Endothelial cell of umbilical vein (primary cell): ENCODE measurements around the gene KIAA0930. TPM values are rescaled to one million over a fixed set of nuclear protein-coding genes. Genes with fewer than 3 reads are reported as not detected.

Experiments
- BruUV-seq: library from RNA; stranded (reverse); fragments of 400-500 nt; replicated peaks from 2 replicates; lab custom pipeline; 2021; lab: Mats Ljungman, UMichigan
- CTCF ChIA-PET: fragments of 300-600, 350-600 bp; sonication (Branson Sonifier 250); formaldehyde crosslinking; loops from one replicate; lab custom pipeline; 2021; ENCODE audit warnings: antibody characterized with exemption, inconsistent platforms; lab: Charles Lee
- POLR2A ChIA-PET: fragments of 300-600, 350-600 bp; sonication (Branson Sonifier 250); formaldehyde crosslinking; loops from one replicate; lab custom pipeline; 2021; ENCODE audit warnings: antibody characterized with exemption, inconsistent platforms; lab: Charles Lee
- DNase-seq: peaks from one replicate; pipeline ENCODE4 v3.0.0-alpha.2; 2011; ENCODE audit warnings: low read depth, low spot score
- FAIRE-seq: peaks from 2 replicates; lab custom pipeline; 2011; peaks lifted over from hg19 to GRCh38; lab: Jason Lieb, UNC
- H2AFZ ChIP-seq: 2 replicates; pipeline ENCODE4 v1.6.0; 2012; ENCODE audit warnings: low read depth, low read length, control low read depth, inconsistent platforms
- H3K27ac ChIP-seq: 2 replicates; pipeline ENCODE4 v1.5.1; 2011; ENCODE audit warnings: low read depth, mild to moderate bottlenecking, control low read depth, low read length, moderate library complexity; ENCODE audit not compliant: insufficient read depth
- H3K27me3 ChIP-seq, 2 experiments: 2 replicates each; pipeline versions ENCODE4 v1.6.0 to v1.6.1; 2011; ENCODE audit warnings: low read length in 2 of 2, mixed read lengths in 1 of 2; ENCODE audit not compliant: control insufficient read depth in 2 of 2, insufficient read depth in 2 of 2
- H3K36me3 ChIP-seq, 2 experiments: 2 replicates in 1 of 2; 3 replicates in 1 of 2; pipeline ENCODE4 v1.5.1; 2011; ENCODE audit warnings: low read length in 2 of 2, mild to moderate bottlenecking in 1 of 2, moderate library complexity in 1 of 2; ENCODE audit not compliant: control insufficient read depth in 2 of 2, insufficient read depth in 2 of 2; ENCODE audit errors: extremely low read depth in 1 of 2
- H3K4me1 ChIP-seq: 3 replicates; pipeline ENCODE4 v1.5.1; 2011; ENCODE audit warnings: mild to moderate bottlenecking, low read length; ENCODE audit not compliant: control insufficient read depth, insufficient read depth; ENCODE audit errors: extremely low read depth
- H3K4me2 ChIP-seq: 2 replicates; pipeline ENCODE4 v1.6.1; 2011; ENCODE audit warnings: low read length, control low read depth, mixed read lengths; ENCODE audit not compliant: insufficient read depth
- H3K4me3 ChIP-seq, 3 experiments: fragments of 200-600 bp in 1 of 3; sonication (generic), shearing (Covaris generic) in 1 of 3; replicated peaks in 1 of 3; 2 replicates each; pipeline ENCODE4 v1.5.1; 2011 to 2016; ENCODE audit warnings: control low read depth in 3 of 3, low read length in 3 of 3, mild to moderate bottlenecking in 2 of 3, inconsistent platforms in 1 of 3, low read depth in 1 of 3, moderate library complexity in 1 of 3; ENCODE audit not compliant: insufficient read depth in 1 of 3
- H3K79me2 ChIP-seq: 2 replicates; pipeline ENCODE4 v1.6.0; 2012; ENCODE audit warnings: low read length, inconsistent platforms; ENCODE audit not compliant: control insufficient read depth, insufficient read depth
- H3K9ac ChIP-seq: replicated peaks from 2 replicates; pipeline ENCODE3; 2011; ENCODE audit warnings: low read length, control low read depth; ENCODE audit not compliant: insufficient read depth; ENCODE audit errors: extremely low read depth
- H3K9me1 ChIP-seq: replicated peaks from 3 replicates; pipeline ENCODE4 v1.6.0; 2011; ENCODE audit warnings: mild to moderate bottlenecking, low read length; ENCODE audit not compliant: control insufficient read depth, insufficient read depth; ENCODE audit errors: extremely low read depth
- H3K9me3 ChIP-seq: replicated peaks from 2 replicates; pipeline ENCODE4 v1.5.1; 2012; ENCODE audit warnings: low read length, inconsistent platforms; ENCODE audit not compliant: control insufficient read depth, insufficient read depth
- H4K20me1 ChIP-seq: replicated peaks from 2 replicates; pipeline ENCODE3; 2011; ENCODE audit warnings: mild to moderate bottlenecking, low read length; ENCODE audit not compliant: control insufficient read depth, insufficient read depth; ENCODE audit errors: extremely low read depth
- CTCF ChIP-seq, 2 donors: IDR thresholded peaks; 1 replicate in 1 of 2; 2 replicates in 1 of 2; pipeline ENCODE4 v1.5.1; 2011; ENCODE audit warnings: low read length in 2 of 2, mild to moderate bottlenecking in 2 of 2, moderate library complexity in 2 of 2, control low read depth in 1 of 2, inconsistent platforms in 1 of 2, low read depth in 1 of 2; ENCODE audit not compliant: insufficient read depth in 1 of 2; ENCODE audit errors: extremely low read depth in 1 of 2
- EZH2 ChIP-seq: IDR thresholded peaks from 2 replicates; pipeline ENCODE4 v1.6.1; 2012; ENCODE audit warnings: borderline replicate concordance, low read depth, mild to moderate bottlenecking, moderate library complexity, low read length, inconsistent platforms; ENCODE audit not compliant: severe bottlenecking
- FOS ChIP-seq: IDR thresholded peaks from 2 replicates; pipeline ENCODE4 v1.6.1; 2011; ENCODE audit warnings: mild to moderate bottlenecking, low read length, moderate library complexity, borderline replicate concordance; ENCODE audit not compliant: insufficient read depth
- GATA2 ChIP-seq: IDR thresholded peaks from 2 replicates; pipeline ENCODE4 v1.7.0; 2011; ENCODE audit warnings: low read depth, mild to moderate bottlenecking, moderate library complexity, mixed read lengths, low read length; ENCODE audit not compliant: insufficient read length, insufficient read depth
- JUN ChIP-seq: IDR thresholded peaks from 2 replicates; pipeline ENCODE4 v1.6.1; 2011; ENCODE audit warnings: borderline replicate concordance, low read depth; ENCODE audit not compliant: insufficient read length, insufficient read depth
- MYC ChIP-seq: IDR thresholded peaks from one replicate; pipeline ENCODE4 v1.6.1; 2011; ENCODE audit warnings: mild to moderate bottlenecking, low read depth, low read length
- POLR2A ChIP-seq: IDR thresholded peaks from 2 replicates; pipeline ENCODE4 v1.6.1; 2012; ENCODE audit warnings: low read depth, mild to moderate bottlenecking, control low read depth, low read length
- POLR2AphosphoS5 ChIP-seq: IDR thresholded peaks from 2 replicates; pipeline ENCODE4 v1.6.1; 2012; ENCODE audit warnings: low read depth, mild to moderate bottlenecking, control low read depth, low read length, moderate library complexity; ENCODE audit not compliant: insufficient read depth
- dilution Hi-C: fragments of 300-500 bp; cut with MboI; formaldehyde crosslinking; loops from one replicate; pipeline ENCODE4 v1.15.0; 2019; ENCODE audit warnings: low sequenced_read_pairs; ENCODE audit not compliant: extremely low pct_ligation_motif_present
- intact Hi-C: fragments of 100-400 bp; cut with micrococcal nuclease; formaldehyde crosslinking; loops from one replicate; pipeline ENCODE4 v1.10.0; 2022
- polyA plus RNA-seq, 4 experiments: library from polyadenylated mRNA; depleted of rRNA in 3 of 4; stranded (reverse) in 3 of 4; unstranded in 1 of 4; fragments of >200 nt; gene quantifications; 2 replicates each; pipeline versions ENCODE4 v1.2.1 to v1.2.3, GENCODE V29; 2011 to 2012; ENCODE audit warnings: missing spikeins in 1 of 4
- total RNA-seq: library from RNA; stranded (reverse); gene quantifications from 2 replicates; pipeline ENCODE4 v1.2.3, GENCODE V29; 2021
- TF ChIP-seq, protein P1 (sequence below): IDR thresholded peaks from 2 replicates; pipeline ENCODE4 v1.6.1; 2011; ENCODE audit not compliant: insufficient read depth, insufficient read length

KIAA0930 gene
- total and polyA plus RNA-seq, 2 donors (not counting 3 experiments of a cell fraction or from before 2014, with no cell fraction given), result 37.9 to 53.6 TPM

DNA sequence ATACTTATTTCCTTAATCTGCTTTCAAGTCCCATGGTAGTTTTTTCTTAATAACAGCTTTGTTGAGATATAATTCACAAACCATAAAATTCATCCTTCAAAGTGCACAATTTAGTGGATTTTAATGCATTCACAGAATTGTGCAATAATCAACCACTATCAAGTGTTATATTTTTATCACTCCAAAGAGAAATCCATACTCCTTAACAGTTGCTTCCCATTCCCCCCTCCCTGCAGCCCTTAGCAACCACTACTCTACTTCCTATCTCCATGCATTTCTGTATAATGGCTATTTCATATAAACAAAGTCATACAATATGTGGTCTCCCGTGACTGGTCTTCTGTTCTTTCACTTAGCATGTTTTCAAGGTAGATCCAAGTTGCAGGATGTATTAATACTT, 95.8 kb downstream of the KIAA0930 start:
- intact Hi-C loops, result no loop called here
- no peaks in the 10 kb centered on the region for H3K79me2 ChIP-seq
- dilution Hi-C loops, result no loop called here
- no TSS peak for BruUV-seq
- TF ChIP-seq JUN (no peak), FOS (no peak), POLR2A (no peak), MYC (no peak), EZH2 (no peak), GATA2 (no peak), POLR2AphosphoS5 (no peak), CTCF (IDR thresholded peaks at IDR 0.05; ENCODE audit: extremely low read depth in 1 of 2, insufficient read depth in 1 of 2, low read depth in 1 of 2, low read length in 2 of 2) (no peak)
- TF ChIP-seq, protein P1, sequence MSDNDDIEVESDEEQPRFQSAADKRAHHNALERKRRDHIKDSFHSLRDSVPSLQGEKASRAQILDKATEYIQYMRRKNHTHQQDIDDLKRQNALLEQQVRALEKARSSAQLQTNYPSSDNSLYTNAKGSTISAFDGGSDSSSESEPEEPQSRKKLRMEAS, result no peak
- CTCF ChIA-PET, result no interaction called here
- no peak overlapping the region for H3K4me3 ChIP-seq
- no peaks in the 10 kb centered on the region for H3K36me3 ChIP-seq
- DNase-seq (no peak), FAIRE-seq (no peak)
- H3K27me3 ChIP-seq, result no peaks in the 10 kb centered on the region
- POLR2A ChIA-PET, result no interaction called here
- no peaks in the 10 kb centered on the region for H3K9me1 ChIP-seq
- H3K9ac ChIP-seq, result no peak overlapping the region
- H4K20me1 ChIP-seq, result no peaks in the 10 kb centered on the region
- no peak overlapping the region for H3K4me2 ChIP-seq
- H3K9me3 ChIP-seq, result no peaks in the 10 kb centered on the region
- no peak overlapping the region for H2AFZ ChIP-seq
- no peak overlapping the region for H3K27ac ChIP-seq
- H3K4me1 ChIP-seq, result no peaks in the 10 kb centered on the region
